Measurements from ENCODE around the gene SUCO.

GRCh38 chr1:172646653-172647052 lies 113.7 kb downstream of the SUCO start:
- TF ChIP-seq CTCF (conservative IDR thresholded peaks at IDR 0.05 in 1 of 2, IDR thresholded peaks at IDR 0.05 in 1 of 2; ENCODE audit: extremely low read depth in 1 of 2, insufficient read depth in 1 of 2, low read depth in 1 of 2, low read length in 2 of 2) (no peak), EZH2 (IDR thresholded peaks at IDR 0.05; ENCODE audit: borderline replicate concordance, low read length) (no peak)

All from mammary epithelial cell (primary cell).